ENCODE data around the gene CD79B. TPM values are rescaled to one million over a fixed set of nuclear protein-coding genes. Genes with fewer than 3 reads are reported as not detected.
"Not testable (repeated sequence)": the region's sequence is repeated elsewhere in the genome, so short reads cannot be mapped to it uniquely, and the experiment has no call there.

CD79B gene
- total RNA-seq, 1 experiment from 2014 or later, result 0.59 TPM

GRCh38 chr17:63896524-63897354 is 35.4 kb downstream of the CD79B start, which contains the start of gene CSH1:
Gene CSH1, minus strand, starts transcription at chr17:63896574. Its CDS starts 63 bp downstream, at chr17:63896511.
- H3K36me3 ChIP-seq (ENCODE audit: control insufficient read depth in 1 of 2, insufficient read depth in 2 of 2, low read length in 2 of 2); H3K9me3 ChIP-seq (ENCODE audit: control insufficient read depth in 1 of 2, insufficient read depth in 1 of 2, low read depth in 1 of 2, low read length in 2 of 2); H3K4me1 ChIP-seq (ENCODE audit: control insufficient read depth in 1 of 2, insufficient read depth in 2 of 2, low read length in 2 of 2); H3K4me3 ChIP-seq (replicated peaks in 1 of 2; ENCODE audit: low read depth in 1 of 2, low read length in 2 of 2); H3K27ac ChIP-seq (ENCODE audit: low read depth, low read length); H3K9ac ChIP-seq (ENCODE audit: low read length); H3K27me3 ChIP-seq (ENCODE audit: insufficient read depth, low read length); H3K9me2 ChIP-seq (ENCODE audit: insufficient read depth); BruUV-seq (replicated peaks); DNase-seq (ENCODE audit: low read depth, low spot score); H2AFZ ChIP-seq (ENCODE audit: low read depth, low read length, poor library complexity, severe bottlenecking); H3K4me2 ChIP-seq (ENCODE audit: low read length); POLR2A ChIA-PET; RAD21 ChIA-PET (ENCODE audit: low non-redundant PET in 1 of 2, low total read pairs in 2 of 2, uncharacterized antibody in 2 of 2, unreplicated experiment in 2 of 2); H3K79me2 ChIP-seq (ENCODE audit: insufficient read depth, low read length); intact Hi-C loops (cut with micrococcal nuclease); H4K20me1 ChIP-seq (ENCODE audit: insufficient read depth): not testable (repeated sequence)
- CTCF ChIA-PET, result interaction anchor here (1.2 kb wide), 1 partner anchor 22 kb away, joined by 3 read pairs; the partner anchor contains the start of gene GH1
- peak; percentile 80 for ATAC-seq

GRCh38 chr17:63894821-63895220 is 37.3 kb downstream of the CD79B start:
- H3K79me2 ChIP-seq (ENCODE audit: insufficient read depth, low read length); H3K9me3 ChIP-seq (ENCODE audit: control insufficient read depth in 1 of 2, insufficient read depth in 1 of 2, low read depth in 1 of 2, low read length in 2 of 2); RAD21 ChIA-PET (ENCODE audit: low non-redundant PET in 1 of 2, low total read pairs in 2 of 2, uncharacterized antibody in 2 of 2, unreplicated experiment in 2 of 2); ATAC-seq; POLR2A ChIA-PET; BruUV-seq (replicated peaks); DNase-seq (ENCODE audit: low read depth, low spot score); H3K4me1 ChIP-seq (ENCODE audit: control insufficient read depth in 1 of 2, insufficient read depth in 2 of 2, low read length in 2 of 2); CTCF ChIA-PET; H3K4me3 ChIP-seq (replicated peaks in 1 of 2; ENCODE audit: low read depth in 1 of 2, low read length in 2 of 2); H3K9ac ChIP-seq (ENCODE audit: low read length); H4K20me1 ChIP-seq (ENCODE audit: insufficient read depth); H2AFZ ChIP-seq (ENCODE audit: low read depth, low read length, poor library complexity, severe bottlenecking); H3K27me3 ChIP-seq (ENCODE audit: insufficient read depth, low read length); H3K27ac ChIP-seq (ENCODE audit: low read depth, low read length); H3K4me2 ChIP-seq (ENCODE audit: low read length); H3K9me2 ChIP-seq (ENCODE audit: insufficient read depth); intact Hi-C loops (cut with micrococcal nuclease); H3K36me3 ChIP-seq (ENCODE audit: control insufficient read depth in 1 of 2, insufficient read depth in 2 of 2, low read length in 2 of 2): not testable (repeated sequence)

GRCh38 chr17:63894021-63894420 is 38.1 kb downstream of the CD79B start:
- ATAC-seq; H3K9me3 ChIP-seq (ENCODE audit: control insufficient read depth in 1 of 2, insufficient read depth in 1 of 2, low read depth in 1 of 2, low read length in 2 of 2); H3K79me2 ChIP-seq (ENCODE audit: insufficient read depth, low read length); DNase-seq (ENCODE audit: low read depth, low spot score); intact Hi-C loops (cut with micrococcal nuclease); H3K36me3 ChIP-seq (ENCODE audit: control insufficient read depth in 1 of 2, insufficient read depth in 2 of 2, low read length in 2 of 2); H3K27ac ChIP-seq (ENCODE audit: low read depth, low read length); POLR2A ChIA-PET; H2AFZ ChIP-seq (ENCODE audit: low read depth, low read length, poor library complexity, severe bottlenecking); BruUV-seq (replicated peaks); H3K27me3 ChIP-seq (ENCODE audit: insufficient read depth, low read length); H3K9ac ChIP-seq (ENCODE audit: low read length); H3K4me1 ChIP-seq (ENCODE audit: control insufficient read depth in 1 of 2, insufficient read depth in 2 of 2, low read length in 2 of 2); H3K4me3 ChIP-seq (replicated peaks in 1 of 2; ENCODE audit: low read depth in 1 of 2, low read length in 2 of 2); H4K20me1 ChIP-seq (ENCODE audit: insufficient read depth); RAD21 ChIA-PET (ENCODE audit: low non-redundant PET in 1 of 2, low total read pairs in 2 of 2, uncharacterized antibody in 2 of 2, unreplicated experiment in 2 of 2); H3K4me2 ChIP-seq (ENCODE audit: low read length); H3K9me2 ChIP-seq (ENCODE audit: insufficient read depth): not testable (repeated sequence)
- CTCF ChIA-PET, result interaction anchor here (1.2 to 1.5 kb wide), 3 partner anchors 10 to 28 kb away, joined by 4 to 5 read pairs (median 4); no protein-coding TSS in a partner anchor

All from HCT116 (cell line).